Ovary (tissue), 9 donors: ENCODE measurements around the gene SLC1A4. TPM values are rescaled to one million over a fixed set of nuclear protein-coding genes. Genes with fewer than 3 reads are reported as not detected.

Experiments
- DNase-seq, 5 donors: peaks; one replicate each; pipeline ENCODE4 v3.0.0-alpha.2; 2019 to 2020
- H3K27ac ChIP-seq, 2 donors: fragments of 200-600 bp; one replicate each; pipeline versions ENCODE4 v1.5.1 to v1.8.0; 2019 to 2022
- H3K27me3 ChIP-seq: fragments of 200-600 bp; one replicate; pipeline ENCODE4 v1.8.0; 2022
- H3K36me3 ChIP-seq: fragments of 200-600 bp; sonication (generic); one replicate; pipeline ENCODE4 v1.5.1; 2019
- H3K4me1 ChIP-seq: one replicate; pipeline ENCODE4 v1.8.1; 2013; ENCODE audit warnings: mild to moderate bottlenecking, moderate library complexity; ENCODE audit not compliant: insufficient read depth
- H3K4me3 ChIP-seq: fragments of 200-600 bp; sonication (generic); one replicate; pipeline ENCODE4 v1.5.1; 2017
- H3K9me3 ChIP-seq, 2 donors: fragments of 200-600 bp in 1 of 2; sonication (generic) in 1 of 2; one replicate each; pipeline versions ENCODE4 v1.5.1 to v1.8.1; 2013 to 2019; ENCODE audit warnings: mild to moderate bottlenecking in 1 of 2, moderate library complexity in 1 of 2
- CTCF ChIP-seq, 3 donors: fragments of 450-650 bp in 2 of 3; fragments of 200-600 bp in 1 of 3; IDR thresholded peaks; one replicate each; pipeline versions ENCODE4 v1.5.1 to v1.8.0; 2016 to 2022; ENCODE audit warnings: antibody characterized with exemption in 3 of 3, mild to moderate bottlenecking in 1 of 3
- EP300 ChIP-seq: sonication (generic); formaldehyde crosslinking; IDR thresholded peaks from one replicate; pipeline ENCODE4 v1.6.1; 2017; ENCODE audit warnings: antibody characterized with exemption
- POLR2A ChIP-seq: fragments of 450-650 bp; IDR thresholded peaks from one replicate; pipeline ENCODE4 v1.6.1; 2017; ENCODE audit warnings: antibody characterized with exemption, mild to moderate bottlenecking, moderate library complexity
- WGBS, 3 donors: extraction: QIAGEN DNeasy Blood & Tissue Kit in 1 of 3; methylation state at CpG; one replicate each; pipeline versions ENCODE4 v1.1.5 to v1.1.7; 2013 to 2017; 5-methylcytosine and 5-hydroxymethylcytosine counted together
- intact Hi-C, 4 donors: fragments of 100-400 bp; cut with DNase I; formaldehyde crosslinking; loops; one replicate each; pipeline versions ENCODE4 v1.11.0 to v1.15.1; 2022 to 2023
- polyA plus RNA-seq, 2 donors: library from polyadenylated mRNA; stranded (reverse); fragments of 200-250 nt in 1 of 2; fragments of 350-450 nt in 1 of 2; fragmentation: Illumina TruSeq in 1 of 2; extraction: RNeasy Lipid Tissue Mini Kit (QIAGEN cat#74804) in 1 of 2; gene quantifications; one replicate each; pipeline ENCODE4 v1.2.3, GENCODE V29; 2013 to 2014
- total RNA-seq, 7 donors: library from RNA; depleted of rRNA in 2 of 7; stranded (reverse); fragments of >200 nt in 2 of 7; fragmentation: NEBNext Ultra II Directional in 3 of 7; extraction: Animal tissue kit (Norgen Biotek cat#: 25700) in 3 of 7; gene quantifications; one replicate each; pipeline versions ENCODE4 v1.1.0 to v1.2.4, GENCODE V29; 2016 to 2023
- donor health status: DM: no; HTN: no; CAD: no; lungs with moderate emphysema.
- donor health status: DM: no; HTN: no; CAD: no.
- donor health status: Bipolar disorder and iron deficiency.
- donor health status: DM: yes; HTN: yes; CAD: no.
- donor health status: DM: no; HTN: no; CAD: no.
- donor health status: DM: yes; HTN: yes; CAD: no.

SLC1A4 gene
- total and polyA plus RNA-seq, 9 donors = 5.3 to 51.1 (median 21.3) TPM

GRCh38 chr2:64947885-64948284 lies 41.3 kb upstream of the SLC1A4 start:
- TF ChIP-seq POLR2A = no peak
- TF ChIP-seq CTCF (IDR thresholded peaks at IDR 0.05) = no peak
- no peak for TF ChIP-seq EP300
- no peak overlapping the region for H3K4me3 ChIP-seq
- no peak for DNase-seq
- no peaks in the 10 kb centered on the region for H3K4me1 ChIP-seq
- no peak overlapping the region for H3K27ac ChIP-seq
- H3K36me3 ChIP-seq = no peaks in the 10 kb centered on the region
- 86 to 95% (median 93%) methylated on average over 4 of the region's 4 CpGs for WGBS, 3 donors
- intact Hi-C loops = no loop called here
- no peaks in the 10 kb centered on the region for H3K27me3 ChIP-seq
- H3K9me3 ChIP-seq = no peaks in the 10 kb centered on the region

- TF ChIP-seq CTCF (IDR thresholded peaks at IDR 0.05) = no peak
- TF ChIP-seq POLR2A = no peak
- TF ChIP-seq EP300 = no peak
- no peak for DNase-seq
- intact Hi-C loops = no loop called here
- H3K4me1 ChIP-seq = no peaks in the 10 kb centered on the region
- no peak overlapping the region for H3K4me3 ChIP-seq
- no peak overlapping the region for H3K27ac ChIP-seq
- H3K36me3 ChIP-seq = no peaks in the 10 kb centered on the region
- no peaks in the 10 kb centered on the region for H3K9me3 ChIP-seq
- 80 to 85% (median 83%) methylated on average over 14 of the region's 14 CpGs for WGBS, 3 donors
- no peaks in the 10 kb centered on the region for H3K27me3 ChIP-seq
These were observed 38.7 kb upstream of the SLC1A4 start for GRCh38 chr2:64950226-64951160.

GRCh38 chr2:64951306-64951953 lies 37.8 kb upstream of the SLC1A4 start:
- Histone ChIP-seq H3K4me3 (no peak overlapping the region), H3K27ac (no peak overlapping the region), H3K9me3 (no peaks in the 10 kb centered on the region), H3K27me3 (no peaks in the 10 kb centered on the region), H3K4me1 (no peaks in the 10 kb centered on the region), H3K36me3 (no peaks in the 10 kb centered on the region)
- no peak for TF ChIP-seq EP300
- TF ChIP-seq CTCF (IDR thresholded peaks at IDR 0.05) = no peak
- no peak for TF ChIP-seq POLR2A
- DNase-seq = no peak
- WGBS, 3 donors = 57 to 65% (median 61%) methylated on average over 5 of the region's 5 CpGs
- intact Hi-C loops = no loop called here

GRCh38 chr2:64952096-64952495 lies 37.1 kb upstream of the SLC1A4 start:
- TF ChIP-seq CTCF (IDR thresholded peaks at IDR 0.05) (no peak), EP300 (no peak), POLR2A (no peak)
- 80 to 90% (median 83%) methylated on average over 6 of the region's 6 CpGs for WGBS, 3 donors
- Histone ChIP-seq H3K4me3 (no peak overlapping the region), H3K27me3 (no peaks in the 10 kb centered on the region), H3K27ac (no peak overlapping the region), H3K9me3 (no peaks in the 10 kb centered on the region), H3K36me3 (no peaks in the 10 kb centered on the region), H3K4me1 (no peaks in the 10 kb centered on the region)
- no peak for DNase-seq
- intact Hi-C loops = no loop called here
